Fibroblast of the aortic adventitia (primary cell): Measurements from ENCODE around the gene USP19. TPM values are rescaled to one million over a fixed set of nuclear protein-coding genes. Genes with fewer than 3 reads are reported as not detected.

ENCODE experiments used
- DNase-seq: peaks from one replicate; pipeline ENCODE4 v3.0.0-alpha.2; 2010; ENCODE audit warnings: low read depth
- H3K4me3 ChIP-seq: 2 replicates; pipeline ENCODE4 v1.5.1; 2011; ENCODE audit warnings: low read depth, mild to moderate bottlenecking, control low read depth, low read length, moderate library complexity
- CTCF ChIP-seq: IDR thresholded peaks from 2 replicates; pipeline ENCODE4 v1.5.1; 2011; ENCODE audit warnings: mild to moderate bottlenecking, low read length, control low read depth, inconsistent platforms; ENCODE audit not compliant: insufficient read depth
- total RNA-seq: library from RNA; depleted of rRNA; stranded (reverse); fragments of >200 nt; gene quantifications from 2 replicates; pipeline ENCODE4 v1.2.3, GENCODE V29; 2012; ENCODE audit warnings: low replicate concordance

USP19 gene
- total RNA-seq, 1 donor = 36.0 TPM

- TF ChIP-seq CTCF = no peak
These were observed 32.8 kb upstream of the USP19 start for GRCh38 chr3:49153349-49153912.

GRCh38 chr3:49151610-49152009 is 31.0 kb upstream of the USP19 start:
- no peak for TF ChIP-seq CTCF
- H3K4me3 ChIP-seq = no peak overlapping the region
- no peak for DNase-seq

More at GRCh38 chr3:49153349-49153912, 32.8 kb upstream of the USP19 start:
- H3K4me3 ChIP-seq = no peak overlapping the region
- no peak for DNase-seq

- DNase-seq = no peak
- H3K4me3 ChIP-seq = no peak overlapping the region
- TF ChIP-seq CTCF = no peak
These were observed 27.5 kb upstream of the USP19 start for GRCh38 chr3:49148159-49148558.

- H3K4me3 ChIP-seq = no peak overlapping the region
- DNase-seq = no peak
- no peak for TF ChIP-seq CTCF
These were observed 19.5 kb upstream of the USP19 start for GRCh38 chr3:49140080-49140479.

- DNase-seq = no peak
- no peak overlapping the region for H3K4me3 ChIP-seq
- TF ChIP-seq CTCF = no peak
These were observed 14.9 kb upstream of the USP19 start for GRCh38 chr3:49135499-49135898.

GRCh38 chr3:49134471-49135265 is 14.0 kb upstream of the USP19 start:
- TF ChIP-seq CTCF = no peak
- no peak for DNase-seq
- H3K4me3 ChIP-seq = no peak overlapping the region
